Measurements from ENCODE around the gene PCDHB11. TPM values are rescaled to one million over a fixed set of nuclear protein-coding genes. Genes with fewer than 3 reads are reported as not detected.
"Not testable (repeated sequence)": the region's sequence is repeated elsewhere in the genome, so short reads cannot be mapped to it uniquely, and the experiment has no call there.

The PCDHB11 gene
- total RNA-seq, 2 donors from 2014 or later: 1.8 to 2.4 TPM

DNA sequence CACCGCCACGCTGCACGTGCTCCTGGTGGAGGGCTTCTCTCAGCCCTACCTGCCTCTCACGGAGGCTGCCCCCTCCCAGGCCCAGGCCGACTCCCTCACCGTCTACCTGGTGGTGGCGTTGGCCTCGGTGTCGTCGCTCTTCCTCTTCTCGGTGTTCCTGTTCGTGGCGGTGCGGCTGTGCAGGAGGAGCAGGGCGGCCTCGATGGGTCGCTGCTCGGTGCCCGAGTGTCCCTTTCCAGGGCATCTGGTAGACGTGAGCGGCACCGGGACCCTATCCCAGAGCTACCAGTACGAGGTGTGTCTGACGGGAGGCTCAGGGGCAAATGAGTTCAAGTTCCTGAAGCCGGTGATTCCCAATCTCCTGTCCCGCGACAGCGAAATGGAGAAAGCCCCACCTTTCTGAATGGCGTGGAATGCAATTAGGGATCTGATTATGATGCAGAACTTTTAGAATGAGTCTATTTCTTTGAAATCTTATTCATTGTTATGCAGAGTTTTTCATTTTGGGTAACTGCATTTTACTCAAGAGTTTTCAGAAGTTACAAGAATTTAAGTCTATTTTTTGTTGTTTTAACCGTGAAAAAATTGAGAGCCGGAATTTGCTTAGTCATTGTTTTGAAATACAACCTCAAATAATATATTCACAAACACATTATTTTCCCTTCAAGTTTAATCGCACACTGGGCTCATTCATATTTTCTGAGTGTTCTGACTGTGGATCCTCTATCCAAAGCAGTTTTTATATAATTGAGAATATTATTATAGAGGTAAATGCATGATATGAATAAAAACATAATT, 37.3 kb downstream of the PCDHB11 start:
- TF ChIP-seq CTCF (IDR thresholded peaks at IDR 0.05): no peak
- no peak overlapping the region for H3K27ac ChIP-seq
- no peak overlapping the region for H3K4me3 ChIP-seq
- no peak for DNase-seq (ENCODE audit: low spot score)
- H3K4me1 ChIP-seq: no peaks in the 10 kb centered on the region
- H3K27me3 ChIP-seq: no peaks in the 10 kb centered on the region
- peaks cover 14 to 100% of the 10 kb centered on the region in 2 donors for H3K9me3 ChIP-seq
- H3K36me3 ChIP-seq: no peaks in the 10 kb centered on the region

DNA sequence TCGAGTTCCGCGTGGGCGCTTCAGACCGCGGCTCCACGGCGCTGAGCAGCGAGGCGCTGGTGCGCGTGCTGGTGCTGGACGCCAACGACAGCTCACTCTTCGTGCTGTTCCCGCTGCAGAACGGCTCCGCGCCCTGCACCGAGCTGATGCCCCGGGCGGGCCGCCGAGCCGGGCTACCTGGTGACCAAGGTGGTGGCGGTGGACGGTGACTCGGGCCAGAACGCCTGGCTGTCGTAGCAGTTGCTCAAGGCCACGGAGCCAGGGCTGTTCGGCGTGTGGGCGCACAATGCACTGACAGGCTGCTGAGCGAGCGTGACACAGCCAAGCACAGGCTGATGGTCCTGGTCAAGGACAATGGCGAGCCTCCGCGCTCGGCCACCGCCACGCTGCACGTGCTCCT, 42.1 kb downstream of the PCDHB11 start:
- H3K4me3 ChIP-seq: no peak overlapping the region
- no peak for DNase-seq (ENCODE audit: low spot score)
- no peak overlapping the region for H3K27ac ChIP-seq
- no peaks in the 10 kb centered on the region for H3K27me3 ChIP-seq
- H3K9me3 ChIP-seq: peaks cover 26 to 100% of the 10 kb centered on the region in 2 donors
- no peaks in the 10 kb centered on the region for H3K4me1 ChIP-seq
- no peak for TF ChIP-seq CTCF (IDR thresholded peaks at IDR 0.05)
- no peaks in the 10 kb centered on the region for H3K36me3 ChIP-seq

- no peak for DNase-seq (ENCODE audit: low spot score)
- Histone ChIP-seq H3K27ac (no peak within 1 kb of the TSS), H3K9me3 (peaks cover 36 to 100% of the 10 kb centered on the region in 2 donors), H3K4me3 (peak within 1 kb of the TSS; percentile 26 to 33), H3K36me3 (no peaks in the 10 kb centered on the region), H3K27me3 (no peaks in the 10 kb centered on the region), H3K4me1 (no peaks in the 10 kb centered on the region)
- TF ChIP-seq CTCF (IDR thresholded peaks at IDR 0.05): peak in 1 of 2 donors; percentile 54
These were observed 45.9 kb downstream of the PCDHB11 start, which contains the start of gene PCDHB15 for GRCh38 chr5:141245250-141245717. Gene PCDHB15 (plus strand): TSS chr5:141245395. CDS start chr5:141245579, 184 bp downstream.

DNA sequence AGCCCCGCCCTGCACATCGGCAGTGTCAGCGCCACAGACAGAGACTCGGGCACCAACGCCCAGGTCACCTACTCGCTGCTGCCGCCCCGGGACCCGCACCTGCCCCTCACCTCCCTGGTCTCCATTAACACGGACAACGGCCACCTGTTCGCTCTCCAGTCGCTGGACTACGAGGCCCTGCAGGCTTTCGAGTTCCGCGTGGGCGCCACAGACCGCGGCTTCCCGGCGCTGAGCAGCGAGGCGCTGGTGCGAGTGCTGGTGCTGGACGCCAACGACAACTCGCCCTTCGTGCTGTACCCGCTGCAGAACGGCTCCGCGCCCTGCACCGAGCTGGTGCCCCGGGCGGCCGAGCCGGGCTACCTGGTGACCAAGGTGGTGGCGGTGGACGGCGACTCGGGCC, 47.5 kb downstream of the PCDHB11 start:
- not testable (repeated sequence) for H3K27ac ChIP-seq; H3K4me1 ChIP-seq; DNase-seq (ENCODE audit: low spot score); H3K27me3 ChIP-seq; H3K4me3 ChIP-seq; H3K36me3 ChIP-seq
- H3K9me3 ChIP-seq: peaks cover 42 to 100% of the 10 kb centered on the region in 2 donors

GRCh38 chr5:141247434-141247833, 48.0 kb downstream of the PCDHB11 start:
- H3K4me1 ChIP-seq; H3K36me3 ChIP-seq; H3K27me3 ChIP-seq; H3K27ac ChIP-seq; H3K4me3 ChIP-seq; DNase-seq (ENCODE audit: low spot score): not testable (repeated sequence)
- H3K9me3 ChIP-seq: peaks cover 44 to 100% of the 10 kb centered on the region in 2 donors

DNA sequence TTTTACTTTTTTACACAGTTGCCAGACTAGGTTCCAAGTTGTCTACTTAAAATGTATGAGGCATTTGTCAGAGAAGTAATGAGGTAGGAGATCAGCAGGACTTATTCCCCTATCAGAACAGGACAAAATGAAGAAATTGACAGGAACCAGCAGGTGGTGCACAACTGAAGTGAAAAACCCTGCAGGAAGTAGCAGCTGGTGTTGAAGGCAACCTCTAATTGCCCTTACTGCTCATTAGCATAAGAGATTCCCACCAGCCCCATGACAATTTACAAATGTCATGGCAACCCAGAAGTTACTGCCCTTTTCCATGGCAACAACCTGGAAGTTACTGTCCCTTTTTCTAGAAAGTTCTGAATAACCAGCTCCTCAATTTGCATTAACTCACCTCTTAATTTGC, 51.1 kb downstream of the PCDHB11 start:
- Histone ChIP-seq H3K9me3 (peaks cover 38 to 100% of the 10 kb centered on the region in 2 donors), H3K4me3 (no peak overlapping the region), H3K27me3 (no peaks in the 10 kb centered on the region)

More for the DNA sequence above, 51.1 kb downstream of the PCDHB11 start:
- Histone ChIP-seq H3K4me1 (no peaks in the 10 kb centered on the region), H3K36me3 (no peaks in the 10 kb centered on the region), H3K27ac (no peak overlapping the region)
- DNase-seq (ENCODE audit: low spot score): no peak
- no peak for TF ChIP-seq CTCF (IDR thresholded peaks at IDR 0.05)

Other genes starting within 250 kb of the PCDHB11 start
- gene PCDHAC2, start 233.2 kb upstream of the PCDHB11 start, total RNA-seq: 1 to 10 TPM; 3.7 to 4.1 TPM
- not detected for gene PCDHB1, start 148.3 kb upstream of the PCDHB11 start, total RNA-seq
- 1 to 10 TPM; 1.8 to 2.2 TPM for gene PCDHB2, start 105.0 kb upstream of the PCDHB11 start, total RNA-seq
- under 1 TPM; 0.63 to 0.83 TPM for gene PCDHB3, start 99.2 kb upstream of the PCDHB11 start, total RNA-seq
- 1 to 10 TPM; 1.6 to 2.6 TPM for gene PCDHB4, start 77.8 kb upstream of the PCDHB11 start, total RNA-seq
- gene PCDHB5, start 64.4 kb upstream of the PCDHB11 start, total RNA-seq: 1 to 10 TPM; 3.8 to 4.3 TPM
- gene PCDHB6, start 49.6 kb upstream of the PCDHB11 start, total RNA-seq: under 1 TPM; 0.12 to 0.33 TPM
- 1 to 10 TPM; 1.0 to 1.4 TPM for gene PCDHB7, start 27.0 kb upstream of the PCDHB11 start, total RNA-seq
- gene PCDHB8, start 21.8 kb upstream of the PCDHB11 start, total RNA-seq: 1 to 10 TPM in 1 of 2 donors, under 1 TPM in 1; 0.90 to 1.7 TPM
- gene PCDHB16, start 17.2 kb upstream of the PCDHB11 start, total RNA-seq: 1 to 10 TPM; 5.3 TPM
- 1 to 10 TPM; 1.7 to 2.5 TPM for gene PCDHB9, start 12.5 kb upstream of the PCDHB11 start, total RNA-seq
- gene PCDHB10, start 7.3 kb upstream of the PCDHB11 start, total RNA-seq: 1 to 10 TPM; 2.0 to 2.5 TPM
- 1 to 10 TPM; 1.8 to 2.3 TPM for gene PCDHB12, start 9.1 kb downstream of the PCDHB11 start, total RNA-seq
- gene PCDHB13, start 14.3 kb downstream of the PCDHB11 start, total RNA-seq: 1 to 10 TPM; 4.2 to 5.0 TPM
- 1 to 10 TPM; 4.3 to 5.1 TPM for gene PCDHB14, start 23.7 kb downstream of the PCDHB11 start, total RNA-seq
- gene PCDHB15, start 45.8 kb downstream of the PCDHB11 start, total RNA-seq: 1 to 10 TPM; 3.2 to 5.3 TPM
- not detected for gene SLC25A2, start 104.4 kb downstream of the PCDHB11 start, total RNA-seq
- 10 to 100 TPM; 73.9 to 82.6 TPM for gene TAF7, start 121.2 kb downstream of the PCDHB11 start, total RNA-seq
- gene PCDHGA1, start 130.9 kb downstream of the PCDHB11 start, total RNA-seq: 1 to 10 TPM; 1.4 to 2.0 TPM
- gene PCDHGA2, start 139.1 kb downstream of the PCDHB11 start, total RNA-seq: 1 to 10 TPM; 7.5 to 7.7 TPM
- gene PCDHGA3, start 144.2 kb downstream of the PCDHB11 start, total RNA-seq: 1 to 10 TPM; 7.0 to 8.9 TPM
- 1 to 10 TPM; 2.4 to 3.3 TPM for gene PCDHGB1, start 150.5 kb downstream of the PCDHB11 start, total RNA-seq
- 1 to 10 TPM; 4.4 to 5.7 TPM for gene PCDHGA4, start 155.4 kb downstream of the PCDHB11 start, total RNA-seq
- 1 to 10 TPM; 5.2 to 6.7 TPM for gene PCDHGB2, start 160.4 kb downstream of the PCDHB11 start, total RNA-seq
- 1 to 10 TPM; 4.0 to 5.0 TPM for gene PCDHGA5, start 164.5 kb downstream of the PCDHB11 start, total RNA-seq
- 1 to 10 TPM; 5.4 to 7.2 TPM for gene PCDHGB3, start 170.6 kb downstream of the PCDHB11 start, total RNA-seq
- 1 to 10 TPM; 4.7 to 5.3 TPM for gene PCDHGA6, start 174.3 kb downstream of the PCDHB11 start, total RNA-seq
- gene PCDHGA7, start 183.1 kb downstream of the PCDHB11 start, total RNA-seq: 1 to 10 TPM; 4.9 to 6.1 TPM
- gene PCDHGB4, start 188.1 kb downstream of the PCDHB11 start, total RNA-seq: 1 to 10 TPM; 6.3 to 6.4 TPM
- 1 to 10 TPM; 5.0 to 5.7 TPM for gene PCDHGA8, start 193.0 kb downstream of the PCDHB11 start, total RNA-seq
- gene PCDHGB5, start 198.3 kb downstream of the PCDHB11 start, total RNA-seq: 1 to 10 TPM; 9.7 TPM
- 1 to 10 TPM; 3.7 to 5.2 TPM for gene PCDHGA9, start 203.2 kb downstream of the PCDHB11 start, total RNA-seq
- 1 to 10 TPM; 5.0 to 7.1 TPM for gene PCDHGB6, start 208.4 kb downstream of the PCDHB11 start, total RNA-seq
- 1 to 10 TPM; 3.1 to 4.8 TPM for gene PCDHGA10, start 213.4 kb downstream of the PCDHB11 start, total RNA-seq
- 10 to 100 TPM in 1 of 2 donors, 1 to 10 TPM in 1; 6.0 to 10.5 TPM for gene PCDHGB7, start 218.1 kb downstream of the PCDHB11 start, total RNA-seq
- 1 to 10 TPM; 3.0 to 4.5 TPM for gene PCDHGA11, start 221.4 kb downstream of the PCDHB11 start, total RNA-seq
- 1 to 10 TPM; 6.2 to 7.7 TPM for gene PCDHGA12, start 230.9 kb downstream of the PCDHB11 start, total RNA-seq